GM18873 (cell line): ENCODE results near the gene LIMS1.

Experiments
- ATAC-seq: cut with Tn5 transposase; IDR thresholded peaks from one replicate; pipeline ENCODE4 v1.9.1; 2021; ENCODE audit warnings: mild to moderate bottlenecking, moderate library complexity, moderate number of reproducible peaks; ENCODE audit not compliant: unreplicated experiment, low FRiP score

LIMS1 gene

GRCh38 chr2:108612514-108613183, 78.4 kb downstream of the LIMS1 start:
- peak; percentile 84 for ATAC-seq

GRCh38 chr2:108613261-108614042, 79.2 kb downstream of the LIMS1 start:
- ATAC-seq, result no peak

DNA sequence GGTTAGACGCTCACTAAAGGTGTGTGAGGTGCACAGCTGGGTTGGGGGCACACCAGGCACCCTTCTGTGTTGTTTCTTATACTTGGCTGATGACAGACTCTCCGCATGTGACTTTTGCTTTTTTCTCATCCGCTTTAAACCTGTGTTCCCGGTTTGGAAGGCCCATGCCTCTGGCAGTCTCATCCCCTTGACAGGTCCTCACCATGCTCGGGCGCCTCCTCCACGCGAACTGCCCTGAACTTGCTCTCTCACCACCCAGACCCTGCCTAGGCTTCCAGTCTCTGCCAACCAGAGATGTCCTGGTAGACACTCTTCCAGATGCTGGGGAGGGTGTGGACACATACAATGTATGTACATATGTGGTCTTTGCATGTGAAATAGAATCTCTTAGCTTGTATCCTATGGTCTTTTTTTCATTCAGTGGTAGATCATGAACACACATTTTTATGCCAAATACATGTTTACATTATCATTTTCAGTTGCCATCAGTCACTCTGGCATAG, 79.8 kb downstream of the LIMS1 start:
- ATAC-seq, result no peak

DNA sequence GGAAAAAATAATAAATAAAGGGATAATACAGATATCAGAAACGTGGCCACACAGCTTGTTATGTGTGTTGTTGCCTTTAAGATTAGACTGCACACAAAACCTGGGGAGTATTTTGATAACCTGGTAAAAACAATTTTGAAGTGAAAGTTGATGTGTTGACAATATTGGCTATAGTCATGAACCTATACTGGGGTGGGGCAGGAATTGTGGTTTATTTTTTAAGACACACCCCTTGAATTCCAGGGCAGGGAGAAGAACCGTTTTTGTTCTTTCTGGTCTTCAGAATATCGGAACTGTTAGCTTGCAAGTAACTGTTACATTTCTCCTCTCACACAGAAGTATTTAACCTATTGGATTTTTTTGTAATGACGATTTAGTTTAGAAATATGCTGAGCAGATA, 80.4 kb downstream of the LIMS1 start:
- ATAC-seq, result no peak

DNA sequence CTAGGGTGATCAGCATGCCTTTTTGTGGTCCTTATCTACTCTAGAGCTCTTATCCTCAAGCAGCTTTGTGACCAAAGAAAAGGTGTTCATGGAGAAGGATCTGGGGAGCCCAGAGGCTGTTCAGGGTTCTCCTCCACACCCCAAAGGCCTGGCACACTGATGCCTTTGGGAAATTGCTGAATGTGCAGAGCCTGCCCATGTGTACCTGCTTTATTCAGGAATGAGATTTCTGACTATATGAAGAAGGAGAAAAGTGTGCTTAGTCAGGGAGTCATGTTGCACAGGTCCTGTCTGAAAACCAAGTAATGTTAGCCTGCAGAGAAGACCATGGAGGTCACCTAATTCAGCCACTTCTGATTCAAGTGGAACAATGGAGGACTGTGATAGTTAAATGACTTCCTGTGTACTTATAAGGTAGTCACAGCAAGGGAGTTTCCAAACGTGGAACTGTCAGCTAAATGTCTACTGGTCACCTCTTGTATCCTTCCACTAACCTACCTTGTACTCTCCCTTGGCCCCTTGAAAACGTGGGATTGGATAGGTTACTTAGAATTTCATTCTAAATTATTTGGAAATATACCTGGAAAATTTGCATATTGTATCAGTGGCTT, 81.3 kb downstream of the LIMS1 start:
- no peak for ATAC-seq

- no peak for ATAC-seq
Measured at GRCh38 chr2:108616318-108616717, 82.0 kb downstream of the LIMS1 start.

- ATAC-seq, result no peak
Measured at GRCh38 chr2:108616751-108617161, 82.5 kb downstream of the LIMS1 start.

GRCh38 chr2:108617617-108618016, 83.3 kb downstream of the LIMS1 start:
- no peak for ATAC-seq

GRCh38 chr2:108619925-108620620, 85.8 kb downstream of the LIMS1 start:
- ATAC-seq, result no peak

DNA sequence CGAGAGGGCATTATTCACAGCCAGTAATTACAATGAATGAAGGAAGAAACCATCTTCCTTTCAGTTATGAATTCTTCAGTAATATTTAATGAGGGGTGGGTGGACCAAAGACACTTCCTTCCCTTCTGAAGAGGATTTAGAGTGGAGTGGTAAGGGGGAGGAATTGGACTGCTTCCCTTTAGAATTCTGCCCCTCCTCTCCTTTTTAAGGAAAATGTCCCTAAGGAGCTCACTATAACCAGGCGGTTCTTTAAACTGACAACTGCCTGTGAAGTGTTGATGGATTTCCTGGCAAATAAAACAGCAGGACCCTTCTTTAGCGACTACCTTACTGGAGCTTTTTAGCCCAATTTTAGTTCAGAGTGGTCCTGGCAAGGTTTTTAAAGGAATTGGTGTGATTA, 86.4 kb downstream of the LIMS1 start:
- ATAC-seq, result no peak

- ATAC-seq, result peak; percentile 99
Measured at GRCh38 chr2:108621087-108621559, 86.9 kb downstream of the LIMS1 start.

DNA sequence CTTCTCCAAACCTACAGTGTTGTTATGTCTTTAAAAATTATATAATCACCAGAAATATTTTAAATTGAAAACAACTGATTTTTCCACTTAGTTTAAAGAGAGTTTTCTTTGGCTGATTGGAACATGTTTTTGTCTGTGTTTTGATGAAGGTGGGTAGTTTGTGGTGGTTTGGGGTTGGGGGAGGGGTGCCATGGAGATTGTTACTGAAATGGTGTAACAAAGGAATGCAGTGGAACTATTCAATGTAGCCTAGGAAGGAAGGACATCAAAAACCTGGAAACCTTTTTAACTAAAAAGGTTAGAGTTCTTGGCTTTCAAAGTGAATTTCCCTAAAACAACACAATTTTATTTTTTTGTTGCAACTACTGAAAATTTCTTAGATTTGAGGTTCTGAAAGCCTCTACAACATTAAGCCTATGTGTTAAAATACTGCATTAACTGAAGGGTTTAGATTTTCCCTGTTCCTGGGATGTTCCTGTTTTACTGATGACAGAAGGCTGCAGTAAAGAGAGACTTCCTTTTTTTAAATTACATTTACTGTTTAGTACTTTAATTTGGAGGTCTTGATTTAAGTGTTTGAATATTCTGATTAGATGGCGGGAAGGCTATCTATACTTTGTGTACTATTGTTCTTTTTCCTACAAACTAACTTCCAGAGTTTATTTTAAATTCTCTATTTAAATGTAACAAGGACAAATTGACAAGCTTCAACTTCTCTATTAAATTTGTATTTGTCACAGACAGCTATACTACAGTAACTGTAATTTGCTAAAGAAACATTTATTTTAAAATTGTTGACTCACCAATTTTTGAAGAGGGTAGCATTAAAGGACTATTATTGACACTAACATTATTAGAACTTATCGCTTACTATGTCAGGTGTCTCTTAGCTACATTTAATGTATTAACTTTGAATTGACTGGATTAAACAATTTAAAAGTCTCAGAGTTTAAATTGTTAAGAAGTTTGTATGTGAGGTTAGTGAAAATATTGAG, 87.7 kb downstream of the LIMS1 start:
- ATAC-seq, result no peak

- no peak for ATAC-seq
Measured at GRCh38 chr2:108623616-108624015, 89.3 kb downstream of the LIMS1 start.

- ATAC-seq, result no peak
Measured at GRCh38 chr2:108625186-108625827, 91.0 kb downstream of the LIMS1 start.

- ATAC-seq, result no peak
Measured at GRCh38 chr2:108625828-108626195, 91.5 kb downstream of the LIMS1 start.

GRCh38 chr2:108626995-108627394, 92.7 kb downstream of the LIMS1 start:
- no peak for ATAC-seq

DNA sequence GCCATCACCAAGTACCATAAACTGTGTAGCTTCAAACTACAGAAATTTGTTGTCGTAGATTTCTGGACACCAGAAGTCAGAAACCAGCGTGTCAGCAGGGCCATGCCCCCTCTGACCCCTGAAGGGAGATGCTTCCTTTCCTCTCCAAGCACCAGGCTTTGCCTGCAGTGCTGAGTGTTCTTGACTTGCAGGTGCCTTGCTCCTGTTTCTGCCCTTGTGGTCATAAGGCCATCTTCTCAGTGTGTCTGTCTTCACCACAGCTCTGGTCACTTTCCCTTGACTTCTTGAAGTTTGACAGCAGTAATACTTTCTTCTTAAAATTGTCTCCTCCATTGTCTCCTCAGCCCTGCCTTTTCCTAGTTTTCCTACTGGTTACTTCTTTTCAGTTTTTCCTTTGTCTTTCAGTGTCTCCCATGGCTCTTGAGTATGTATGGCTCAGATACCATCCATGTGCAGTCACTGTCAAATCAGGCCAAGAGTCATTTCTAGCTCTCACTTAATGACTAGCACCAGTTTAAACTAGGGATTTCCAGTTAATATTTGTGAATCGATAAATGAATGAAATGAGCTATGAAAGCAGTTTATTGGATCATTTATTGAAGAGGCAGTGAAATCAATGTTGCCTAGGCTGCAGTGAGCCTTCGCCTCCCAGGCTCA, 93.8 kb downstream of the LIMS1 start:
- no peak for ATAC-seq

DNA sequence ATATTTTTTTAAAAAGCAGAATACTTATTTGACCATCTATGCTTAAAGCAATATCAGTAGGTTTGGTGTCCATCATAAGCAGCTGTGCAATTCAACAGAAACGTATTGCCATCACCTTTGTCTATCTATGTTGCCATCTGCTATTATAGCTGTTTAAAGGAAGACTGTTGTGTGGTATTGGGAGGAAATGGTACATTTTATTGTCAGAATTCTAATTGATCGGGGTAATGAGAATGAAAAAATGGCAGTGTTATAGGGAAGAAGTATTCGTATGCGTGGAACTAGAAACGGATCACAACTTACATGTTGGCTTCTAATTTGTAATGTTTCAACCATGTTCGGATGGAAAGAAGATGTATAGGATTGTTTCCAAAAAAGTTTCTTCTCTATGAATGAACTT, 94.7 kb downstream of the LIMS1 start:
- no peak for ATAC-seq

DNA sequence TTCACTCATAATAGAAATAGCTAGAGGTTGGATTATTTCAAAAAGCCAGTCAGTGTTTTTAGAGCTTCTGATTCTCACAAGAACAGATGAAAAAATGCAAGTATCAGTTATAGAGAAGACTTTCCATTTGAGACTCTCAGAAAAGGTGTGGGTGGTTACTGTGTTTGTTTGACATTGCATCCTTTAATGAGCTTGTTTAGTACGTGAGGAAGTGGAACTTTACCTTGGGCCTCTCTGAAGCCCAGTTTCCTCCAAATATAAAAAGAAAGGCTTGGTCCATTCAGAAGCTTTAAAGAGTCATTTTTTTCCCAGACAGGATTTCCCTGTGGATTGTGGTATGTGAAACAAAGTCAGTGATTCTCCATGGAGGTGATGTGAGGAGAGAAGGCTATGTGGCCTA, 95.1 kb downstream of the LIMS1 start:
- ATAC-seq, result peak; percentile 72
